ENCODE measurements around the gene LDLRAD4.

- TF ChIP-seq CTCF (IDR thresholded peaks at IDR 0.05), result no peak
- TF ChIP-seq POLR2A (IDR thresholded peaks at IDR 0.05), result no peak
These were observed 4.0 kb upstream of the LDLRAD4 start for GRCh38 chr18:13214609-13215008.

Data from lower leg skin (tissue), 3 donors.